Thyroid gland (tissue), 4 donors: ENCODE data around the gene PPP2R2D. TPM values are rescaled to one million over a fixed set of nuclear protein-coding genes. Genes with fewer than 3 reads are reported as not detected.

ENCODE experiments used
- DNase-seq, 2 donors: peaks; one replicate each; pipeline ENCODE4 v3.0.0-alpha.2; 2019
- H3K27ac ChIP-seq, 3 donors: fragments of 200-600 bp; sonication (generic); 1 replicate in 2 of 3; 2 replicates in 1 of 3; pipeline ENCODE4 v1.5.1; 2016 to 2019; ENCODE audit warnings: mild to moderate bottlenecking in 1 of 3, moderate library complexity in 1 of 3
- H3K27me3 ChIP-seq: fragments of 200-600 bp; sonication (generic); one replicate; pipeline ENCODE4 v1.5.1; 2019
- H3K36me3 ChIP-seq, 2 donors: fragments of 200-600 bp; sonication (generic); one replicate each; pipeline ENCODE4 v1.5.1; 2016 to 2019
- H3K4me1 ChIP-seq, 2 donors: fragments of 200-600 bp; sonication (generic); one replicate each; pipeline ENCODE4 v1.5.1; 2017 to 2019
- H3K4me3 ChIP-seq, 3 donors: fragments of 200-600 bp; sonication (generic); replicated peaks in 1 of 3; 1 replicate in 2 of 3; 2 replicates in 1 of 3; pipeline ENCODE4 v1.5.1; 2016; ENCODE audit warnings: mild to moderate bottlenecking in 1 of 3
- H3K9me3 ChIP-seq: fragments of 200-600 bp; sonication (generic); one replicate; pipeline ENCODE4 v1.5.1; 2017
- CTCF ChIP-seq, 6 experiments: fragments of 200-600 bp in 3 of 6; fragments of 450-650 bp in 3 of 6; sonication (generic) in 3 of 6; IDR thresholded peaks; one replicate each; pipeline ENCODE4 v1.5.1; 2016 to 2019; ENCODE audit warnings: antibody characterized with exemption in 6 of 6, mild to moderate bottlenecking in 2 of 6, inconsistent platforms in 1 of 6, moderate library complexity in 1 of 6
- POLR2A ChIP-seq, 2 donors: fragments of 450-650 bp; IDR thresholded peaks; one replicate each; pipeline ENCODE4 v1.6.1; 2017; ENCODE audit warnings: antibody characterized with exemption in 2 of 2, mild to moderate bottlenecking in 2 of 2, moderate library complexity in 1 of 2
- WGBS, 2 donors: methylation state at CpG; one replicate each; pipeline ENCODE4 v1.1.5; 2017; 5-methylcytosine and 5-hydroxymethylcytosine counted together
- intact Hi-C: fragments of 100-400 bp; cut with DNase I; formaldehyde crosslinking; loops from one replicate; pipeline ENCODE4 v1.15.1; 2023
- total RNA-seq, 4 donors: library from RNA; depleted of rRNA; stranded (reverse); fragments of >200 nt; gene quantifications; one replicate each; pipeline ENCODE4 v1.2.3, GENCODE V29; 2016

The PPP2R2D gene
- total RNA-seq, 4 donors from 2014 or later: 32.3 to 38.7 (median 33.9) TPM

DNA sequence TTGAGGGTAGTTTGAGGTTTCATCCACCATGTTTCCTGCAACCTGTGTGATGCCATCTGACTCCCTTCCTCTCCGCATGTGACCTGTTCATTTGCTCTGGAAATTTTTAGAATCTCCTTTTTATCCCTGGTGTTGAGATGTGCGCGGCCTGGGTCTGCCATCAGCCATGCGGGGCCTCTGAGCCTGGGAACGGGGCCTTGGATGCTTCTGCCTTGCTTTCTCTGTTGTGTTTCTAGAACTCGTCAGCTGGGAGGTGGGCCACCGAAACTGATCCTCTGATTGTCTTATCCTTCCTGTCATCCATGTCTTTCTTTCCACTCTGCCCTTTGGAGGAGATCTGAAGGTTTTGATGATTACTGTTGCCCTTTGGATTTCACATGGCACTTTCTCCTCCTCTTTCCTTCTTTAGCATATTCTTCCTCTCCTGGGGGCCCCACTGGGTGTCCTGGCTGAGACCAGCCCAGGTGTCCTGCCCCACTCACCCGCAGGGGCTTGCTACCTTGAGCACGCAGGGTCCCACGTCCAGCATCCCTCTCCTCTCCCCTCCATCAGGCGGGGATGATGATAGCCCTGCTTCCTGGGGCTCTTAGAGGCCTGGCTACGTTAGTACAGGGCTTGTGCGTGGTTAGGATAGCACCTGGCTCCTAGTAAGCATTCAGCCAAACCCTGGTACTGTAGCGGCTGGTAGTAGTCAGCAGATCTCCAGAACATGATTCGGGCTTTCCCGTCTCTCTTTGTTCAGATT is 29.9 kb downstream of the PPP2R2D start:
- no peak for DNase-seq
- H3K36me3 ChIP-seq: peaks cover 0 to 3% of the 10 kb centered on the region in 2 donors
- no peak overlapping the region for H3K27ac ChIP-seq
- no peaks in the 10 kb centered on the region for H3K27me3 ChIP-seq
- intact Hi-C loops: no loop called here
- TF ChIP-seq POLR2A (IDR thresholded peaks at IDR 0.05): no peak
- no peak for TF ChIP-seq CTCF (IDR thresholded peaks at IDR 0.05)
- H3K4me3 ChIP-seq: no peak overlapping the region
- WGBS, 2 donors: 95 to 96% methylated on average over 16 of the region's 16 CpGs
- peaks cover 47 to 53% of the 10 kb centered on the region in 2 donors for H3K4me1 ChIP-seq
- H3K9me3 ChIP-seq: no peaks in the 10 kb centered on the region

GRCh38 chr10:131931981-131932380 is 31.2 kb downstream of the PPP2R2D start:
- Histone ChIP-seq H3K27me3 (no peaks in the 10 kb centered on the region), H3K36me3 (peaks cover 0 to 3% of the 10 kb centered on the region in 2 donors), H3K4me1 (peaks cover 47 to 53% of the 10 kb centered on the region in 2 donors), H3K9me3 (no peaks in the 10 kb centered on the region), H3K27ac (peak overlapping the region in 1 of 3 donors; percentile 33), H3K4me3 (no peak overlapping the region)
- 93 to 96% methylated on average over 11 to 13 of the region's 13 CpGs for WGBS, 2 donors
- intact Hi-C loops: no loop called here
- DNase-seq: no peak
- TF ChIP-seq CTCF (IDR thresholded peaks at IDR 0.05) (no peak), POLR2A (IDR thresholded peaks at IDR 0.05) (no peak)

DNA sequence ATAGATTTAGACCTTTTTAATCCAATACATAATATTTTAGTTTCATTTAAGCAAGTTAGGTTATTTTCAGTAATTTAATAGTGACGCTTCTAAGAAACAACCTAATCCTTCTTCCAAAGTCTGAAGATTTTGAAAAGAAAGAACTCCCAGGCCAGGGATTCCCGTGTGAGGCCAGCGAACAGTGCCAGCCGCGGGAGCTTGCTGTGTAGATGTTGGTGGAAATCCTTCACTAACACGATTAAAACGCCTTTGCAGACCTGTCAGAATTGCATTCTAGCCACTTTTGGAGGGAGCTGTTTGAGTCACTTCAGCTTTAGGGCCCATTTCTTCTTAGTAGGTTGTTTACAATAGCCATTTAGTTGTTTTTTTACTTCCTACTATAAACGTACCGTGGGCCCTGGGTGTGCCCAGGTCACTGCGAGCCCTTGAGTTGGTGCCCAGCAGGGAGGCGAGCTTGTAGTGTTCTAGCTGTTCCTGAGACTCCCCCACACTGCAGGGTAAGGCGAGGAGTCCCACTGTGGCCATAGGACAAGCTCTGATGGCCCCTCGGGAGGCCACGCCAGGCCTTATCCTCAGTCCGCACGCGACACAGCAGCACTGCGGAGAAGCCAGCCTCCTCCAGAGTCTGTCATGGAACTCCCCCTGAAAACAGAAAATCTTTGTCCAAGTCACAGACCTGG is 32.3 kb downstream of the PPP2R2D start:
- intact Hi-C loops: no loop called here
- Histone ChIP-seq H3K36me3 (peaks cover under 1 to 3% of the 10 kb centered on the region in 2 donors), H3K4me1 (peaks cover 43 to 48% of the 10 kb centered on the region in 2 donors), H3K27me3 (no peaks in the 10 kb centered on the region), H3K9me3 (no peaks in the 10 kb centered on the region), H3K27ac (peak overlapping the region in 2 of 3 donors; percentile 24 to 39), H3K4me3 (no peak overlapping the region)
- TF ChIP-seq POLR2A (IDR thresholded peaks at IDR 0.05): no peak
- TF ChIP-seq CTCF (IDR thresholded peaks at IDR 0.05): no peak
- 82 to 86% methylated on average over 18 of the region's 18 CpGs for WGBS, 2 donors
- DNase-seq: no peak

GRCh38 chr10:131933696-131934086 is 32.9 kb downstream of the PPP2R2D start:
- TF ChIP-seq CTCF (IDR thresholded peaks at IDR 0.05) (no peak), POLR2A (IDR thresholded peaks at IDR 0.05) (no peak)
- intact Hi-C loops: no loop called here

GRCh38 chr10:131934769-131935168 is 34.0 kb downstream of the PPP2R2D start:
- Histone ChIP-seq H3K9me3 (no peaks in the 10 kb centered on the region), H3K4me1 (peaks cover 34 to 38% of the 10 kb centered on the region in 2 donors), H3K27me3 (no peaks in the 10 kb centered on the region), H3K36me3 (peaks cover 9 to 10% of the 10 kb centered on the region in 2 donors), H3K27ac (no peak overlapping the region), H3K4me3 (no peak overlapping the region)
- intact Hi-C loops: no loop called here
- TF ChIP-seq POLR2A (IDR thresholded peaks at IDR 0.05) (no peak), CTCF (IDR thresholded peaks at IDR 0.05) (no peak)
- no peak for DNase-seq
- WGBS, 2 donors: 87 to 88% methylated on average over 8 of the region's 8 CpGs

More at GRCh38 chr10:131933696-131934086, 32.9 kb downstream of the PPP2R2D start:
- 93 to 97% methylated on average over 2 of the region's 2 CpGs for WGBS, 2 donors
- no peak for DNase-seq
- H3K9me3 ChIP-seq: no peaks in the 10 kb centered on the region
- peaks cover 38 to 43% of the 10 kb centered on the region in 2 donors for H3K4me1 ChIP-seq
- no peak overlapping the region for H3K4me3 ChIP-seq
- peak overlapping the region in 2 of 3 donors; percentile 24 to 39 for H3K27ac ChIP-seq
- H3K36me3 ChIP-seq: peaks cover 6 to 7% of the 10 kb centered on the region in 2 donors
- H3K27me3 ChIP-seq: no peaks in the 10 kb centered on the region
